HepG2 (cell line): ENCODE data around the gene DNAAF8. TPM values are rescaled to one million over a fixed set of nuclear protein-coding genes. Genes with fewer than 3 reads are reported as not detected.

Source experiments
- ATF7-NPFF ChIP-seq: sonication (generic); formaldehyde crosslinking; IDR thresholded peaks from 2 replicates; pipeline ENCODE4 v1.8.1; 2023; ENCODE audit warnings: mild to moderate bottlenecking, low read depth, missing genetic modification reagents, moderate library complexity
- CHCHD3 ChIP-seq: sonication (generic); formaldehyde crosslinking; IDR thresholded peaks from 2 replicates; pipeline ENCODE4 v1.8.0; 2022; ENCODE audit warnings: mild to moderate bottlenecking, missing genetic modification reagents, moderate library complexity
- CHD2 ChIP-seq: IDR thresholded peaks from 2 replicates; pipeline ENCODE4 v1.6.1; 2011; ENCODE audit warnings: low read depth, low read length, improper control_type of control experiment
- JUND ChIP-seq: sonication (generic); formaldehyde crosslinking; IDR thresholded peaks from 2 replicates; pipeline ENCODE4 v1.8.0; 2022; ENCODE audit warnings: mild to moderate bottlenecking, missing genetic modification reagents
- KLF16 ChIP-seq, 2 experiments: sonication (generic) in 1 of 2; formaldehyde crosslinking in 1 of 2; IDR thresholded peaks; 2 replicates each; pipeline versions ENCODE4 v1.6.1 to v1.8.0; 2016 to 2023; ENCODE audit warnings: missing genetic modification reagents in 2 of 2, missing compliant biosample characterization in 1 of 2
- MLLT10 ChIP-seq: sonication (generic); formaldehyde crosslinking; IDR thresholded peaks from 2 replicates; pipeline ENCODE4 v1.4.0; 2020; ENCODE audit warnings: missing genetic modification reagents
- NCOA1 ChIP-seq: sonication (generic); formaldehyde crosslinking; IDR thresholded peaks from 2 replicates; pipeline ENCODE4 v1.9.0; 2021; ENCODE audit warnings: missing genetic modification reagents
- NCOA5 ChIP-seq: sonication (generic); formaldehyde crosslinking; IDR thresholded peaks from 2 replicates; pipeline ENCODE4 v1.4.0; 2020; ENCODE audit warnings: missing genetic modification reagents
- NFRKB ChIP-seq: fragments of 450-650 bp; IDR thresholded peaks from 2 replicates; pipeline ENCODE4 v1.6.1; 2017
- NFYC ChIP-seq: IDR thresholded peaks from 2 replicates; pipeline ENCODE4 v1.6.1; 2016; ENCODE audit warnings: missing genetic modification reagents, missing compliant biosample characterization
- NONO ChIP-seq, 2 experiments: fragments of 450-650 bp in 1 of 2; sonication (generic) in 1 of 2; formaldehyde crosslinking in 1 of 2; IDR thresholded peaks in 1 of 2; conservative IDR thresholded peaks in 1 of 2; 2 replicates each; pipeline versions ENCODE4 v1.6.1 to v1.8.0; 2017 to 2022; ENCODE audit warnings: mild to moderate bottlenecking in 1 of 2, missing genetic modification reagents in 1 of 2, moderate library complexity in 1 of 2
- SETDB1 ChIP-seq: sonication (generic); formaldehyde crosslinking; IDR thresholded peaks from 2 replicates; pipeline ENCODE4 v1.5.1; 2020; ENCODE audit warnings: missing genetic modification reagents, mild to moderate bottlenecking, borderline replicate concordance
- ZNF225 ChIP-seq: sonication (generic); formaldehyde crosslinking; IDR thresholded peaks from 2 replicates; pipeline ENCODE4 v1.4.0; 2020; ENCODE audit warnings: mild to moderate bottlenecking, missing genetic modification reagents
- ZNF432 ChIP-seq: sonication (generic); formaldehyde crosslinking; IDR thresholded peaks from 2 replicates; pipeline ENCODE4 v1.5.0; 2020; ENCODE audit warnings: missing genetic modification reagents, mild to moderate bottlenecking, borderline replicate concordance
- ZNF607 ChIP-seq: sonication (generic); formaldehyde crosslinking; IDR thresholded peaks from 2 replicates; pipeline ENCODE4 v1.5.1; 2020; ENCODE audit warnings: missing genetic modification reagents, mild to moderate bottlenecking, borderline replicate concordance
- ZNF788 ChIP-seq: sonication (generic); formaldehyde crosslinking; IDR thresholded peaks from 2 replicates; pipeline ENCODE4 v1.5.0; 2020; ENCODE audit warnings: mild to moderate bottlenecking, missing genetic modification reagents, borderline replicate concordance
- ZNF792 ChIP-seq: IDR thresholded peaks from 2 replicates; pipeline ENCODE4 v1.6.1; 2016
- ZNF83 ChIP-seq: sonication (generic); formaldehyde crosslinking; IDR thresholded peaks from 2 replicates; pipeline ENCODE4 v1.4.0; 2020; ENCODE audit warnings: missing genetic modification reagents, mild to moderate bottlenecking, borderline replicate concordance
- polyA plus RNA-seq, 8 experiments: library from polyadenylated mRNA; depleted of rRNA in 3 of 8; stranded (reverse) in 7 of 8; unstranded in 1 of 8; fragments of >200 nt; fragmentation: Illumina TruSeq in 4 of 8; extraction: Trizol in 4 of 8; gene quantifications; 2 replicates each; pipeline versions ENCODE4 v1.2.1 to v1.2.3, GENCODE V29; 2011 to 2016; ENCODE audit warnings: low read depth in 4 of 8, missing spikeins in 1 of 8, mixed read lengths in 1 of 8; ENCODE audit not compliant: insufficient read depth in 1 of 8
- total RNA-seq, 5 experiments: library from RNA; depleted of rRNA; stranded (reverse); fragments of >200 nt; fragmentation: Illumina TruSeq; extraction: Trizol; gene quantifications; 2 replicates each; pipeline ENCODE4 v1.2.3, GENCODE V29; 2016; ENCODE audit warnings: low read depth in 1 of 5
- TF ChIP-seq, protein P1 (sequence below): IDR thresholded peaks from 2 replicates; pipeline ENCODE4 v1.6.1; 2016; ENCODE audit warnings: low read depth
- TF ChIP-seq, protein P2 (sequence below): IDR thresholded peaks from 2 replicates; pipeline ENCODE4 v1.6.1; 2016; ENCODE audit warnings: missing genetic modification reagents, missing compliant biosample characterization
- TF ChIP-seq, protein P3 (sequence below): sonication (generic); formaldehyde crosslinking; IDR thresholded peaks from 2 replicates; pipeline ENCODE4 v1.8.1; 2023; ENCODE audit warnings: mild to moderate bottlenecking, moderate library complexity, missing genetic modification reagents
- TF ChIP-seq, protein P4 (sequence below): sonication (generic); formaldehyde crosslinking; IDR thresholded peaks from 2 replicates; pipeline ENCODE4 v1.4.0; 2020; ENCODE audit warnings: mild to moderate bottlenecking, missing genetic modification reagents
- TF ChIP-seq, protein P5 (sequence below): sonication (generic); formaldehyde crosslinking; IDR thresholded peaks from 2 replicates; pipeline ENCODE4 v1.4.0; 2020; ENCODE audit warnings: missing genetic modification reagents

Gene DNAAF8
- total and polyA plus RNA-seq, 2 of the 13 experiments (the other 11 are each of a cell fraction or from before 2014, with no cell fraction given): 0.44 TPM; not detected in 1

DNA sequence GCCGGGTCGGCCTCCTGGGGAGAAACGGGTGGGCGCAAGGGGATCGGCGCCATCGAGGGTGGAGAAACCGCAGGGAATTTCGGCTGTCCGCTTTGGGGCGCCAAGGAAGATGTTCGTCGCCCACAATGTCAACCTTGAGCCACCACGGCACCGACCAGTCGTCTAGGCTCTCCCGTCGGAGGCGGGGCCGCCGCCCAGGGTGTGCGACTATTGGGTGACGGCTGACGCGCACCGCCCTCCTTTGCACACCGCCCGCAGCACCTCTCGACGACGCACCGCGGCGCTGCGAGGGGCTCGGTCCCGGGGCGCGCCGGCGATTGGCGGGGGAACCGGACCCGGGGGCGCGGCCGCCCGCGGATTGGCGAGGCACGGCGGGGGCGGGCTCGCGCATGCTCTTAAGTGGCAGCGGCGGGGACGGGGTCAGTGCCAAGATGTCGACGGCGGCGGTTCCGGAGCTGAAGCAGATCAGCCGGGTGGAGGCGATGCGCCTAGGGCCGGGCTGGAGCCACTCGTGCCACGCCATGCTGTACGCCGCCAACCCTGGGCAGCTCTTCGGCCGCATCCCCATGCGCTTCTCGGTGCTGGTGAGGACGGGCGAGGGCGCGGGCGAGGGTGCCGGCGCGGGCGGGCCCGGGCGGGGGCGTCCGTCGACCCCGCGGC lies 40.9 kb upstream of the DNAAF8 start, which contains the start of gene NUDT16L1 (continued):
- TF ChIP-seq, protein P1, sequence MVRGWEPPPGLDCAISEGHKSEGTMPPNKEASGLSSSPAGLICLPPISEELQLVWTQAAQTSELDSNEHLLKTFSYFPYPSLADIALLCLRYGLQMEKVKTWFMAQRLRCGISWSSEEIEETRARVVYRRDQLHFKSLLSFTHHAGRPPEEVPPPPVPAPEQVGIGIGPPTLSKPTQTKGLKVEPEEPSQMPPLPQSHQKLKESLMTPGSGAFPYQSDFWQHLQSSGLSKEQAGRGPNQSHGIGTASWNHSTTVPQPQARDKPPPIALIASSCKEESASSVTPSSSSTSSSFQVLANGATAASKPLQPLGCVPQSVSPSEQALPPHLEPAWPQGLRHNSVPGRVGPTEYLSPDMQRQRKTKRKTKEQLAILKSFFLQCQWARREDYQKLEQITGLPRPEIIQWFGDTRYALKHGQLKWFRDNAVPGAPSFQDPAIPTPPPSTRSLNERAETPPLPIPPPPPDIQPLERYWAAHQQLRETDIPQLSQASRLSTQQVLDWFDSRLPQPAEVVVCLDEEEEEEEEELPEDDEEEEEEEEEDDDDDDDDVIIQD (CRISPR knock-in tag): no peak
- TF ChIP-seq NCOA5 (CRISPR knock-in tag) (no peak), ZNF83 (CRISPR knock-in tag) (no peak), ZNF792 (CRISPR knock-in tag) (peak; percentile 9; the same call in 1 of the 2 replicates), NFYC (CRISPR knock-in tag) (peak; percentile 82), NONO (IDR thresholded peaks at IDR 0.05) (no peak), NONO (CRISPR knock-in tag; conservative IDR thresholded peaks at IDR 0.05) (peak; percentile 62; the same call in 1 of the 2 replicates), CHD2 (0 out of 2 replicates have a peak, but pooled peaks have one; percentile 22), NCOA1 (CRISPR knock-in tag) (no peak), KLF16 (CRISPR knock-in tag; IDR thresholded peaks at IDR 0.05) (no peak), NFRKB (no peak), ATF7-NPFF (CRISPR knock-in tag) (peak; percentile 55; the same call in 1 of the 2 replicates), JUND (CRISPR knock-in tag) (no peak), MLLT10 (CRISPR knock-in tag) (no peak), SETDB1 (CRISPR knock-in tag) (no peak), ZNF607 (CRISPR knock-in tag) (no peak), ZNF225 (CRISPR knock-in tag) (no peak), ZNF788 (no peak), CHCHD3 (CRISPR knock-in tag) (peak; percentile 42; the same call in 1 of the 2 replicates), ZNF432 (no peak)
- TF ChIP-seq, protein P2, sequence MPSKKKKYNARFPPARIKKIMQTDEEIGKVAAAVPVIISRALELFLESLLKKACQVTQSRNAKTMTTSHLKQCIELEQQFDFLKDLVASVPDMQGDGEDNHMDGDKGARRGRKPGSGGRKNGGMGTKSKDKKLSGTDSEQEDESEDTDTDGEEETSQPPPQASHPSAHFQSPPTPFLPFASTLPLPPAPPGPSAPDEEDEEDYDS (CRISPR knock-in tag): peak; percentile 86
- TF ChIP-seq, protein P3, sequence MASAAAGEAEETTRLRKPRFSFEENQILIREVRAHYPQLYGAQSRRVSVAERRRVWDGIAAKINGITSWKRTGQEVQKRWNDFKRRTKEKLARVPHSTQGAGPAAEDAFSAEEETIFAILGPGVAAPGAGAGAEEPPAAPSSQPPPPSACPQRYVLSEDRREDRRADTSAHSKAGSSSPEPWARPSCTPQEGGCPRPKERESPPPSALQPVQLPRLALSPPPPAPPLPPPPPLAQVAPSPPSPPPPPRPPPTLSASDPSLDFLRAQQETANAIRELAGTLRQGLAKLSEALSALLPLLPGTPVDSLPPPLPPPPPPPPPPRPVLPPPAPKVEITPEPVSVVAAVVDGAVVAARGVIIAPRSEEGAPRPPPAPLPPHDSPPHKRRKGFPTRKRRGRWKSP (CRISPR knock-in tag): no peak
- TF ChIP-seq, protein P4, sequence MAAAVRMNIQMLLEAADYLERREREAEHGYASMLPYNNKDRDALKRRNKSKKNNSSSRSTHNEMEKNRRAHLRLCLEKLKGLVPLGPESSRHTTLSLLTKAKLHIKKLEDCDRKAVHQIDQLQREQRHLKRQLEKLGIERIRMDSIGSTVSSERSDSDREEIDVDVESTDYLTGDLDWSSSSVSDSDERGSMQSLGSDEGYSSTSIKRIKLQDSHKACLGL: peak; percentile 69; the same call in 1 of the 2 replicates
- TF ChIP-seq, protein P5, sequence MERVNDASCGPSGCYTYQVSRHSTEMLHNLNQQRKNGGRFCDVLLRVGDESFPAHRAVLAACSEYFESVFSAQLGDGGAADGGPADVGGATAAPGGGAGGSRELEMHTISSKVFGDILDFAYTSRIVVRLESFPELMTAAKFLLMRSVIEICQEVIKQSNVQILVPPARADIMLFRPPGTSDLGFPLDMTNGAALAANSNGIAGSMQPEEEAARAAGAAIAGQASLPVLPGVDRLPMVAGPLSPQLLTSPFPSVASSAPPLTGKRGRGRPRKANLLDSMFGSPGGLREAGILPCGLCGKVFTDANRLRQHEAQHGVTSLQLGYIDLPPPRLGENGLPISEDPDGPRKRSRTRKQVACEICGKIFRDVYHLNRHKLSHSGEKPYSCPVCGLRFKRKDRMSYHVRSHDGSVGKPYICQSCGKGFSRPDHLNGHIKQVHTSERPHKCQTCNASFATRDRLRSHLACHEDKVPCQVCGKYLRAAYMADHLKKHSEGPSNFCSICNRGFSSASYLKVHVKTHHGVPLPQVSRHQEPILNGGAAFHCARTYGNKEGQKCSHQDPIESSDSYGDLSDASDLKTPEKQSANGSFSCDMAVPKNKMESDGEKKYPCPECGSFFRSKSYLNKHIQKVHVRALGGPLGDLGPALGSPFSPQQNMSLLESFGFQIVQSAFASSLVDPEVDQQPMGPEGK (CRISPR knock-in tag): no peak
